GM12878 (cell line): Measurements from ENCODE around the gene CDC45. TPM values are rescaled to one million over a fixed set of nuclear protein-coding genes. Genes with fewer than 3 reads are reported as not detected.

ENCODE experiments used
- ATAC-seq: fragments of 200-7000 bp; cut with Tn5 transposase; 3 replicates; pipeline ENCODE4 v1.9.1; 2020; ENCODE audit warnings: mild to moderate bottlenecking, moderate library complexity
- BruUV-seq: library from RNA; stranded (reverse); fragments of 400-500 nt; replicated peaks from 2 replicates; lab custom pipeline; 2021; lab: Mats Ljungman, UMichigan
- CTCF ChIA-PET: fragments of 300-600 bp; sonication (Branson Sonifier 250); formaldehyde crosslinking; extraction: SDS; loops from one replicate; lab custom pipeline; 2021; ENCODE audit warnings: inconsistent platforms; lab: Yijun Ruan, JAX
- POLR2A ChIA-PET: fragments of 350-600 bp; formaldehyde crosslinking; extraction: SDS; loops from one replicate; lab custom pipeline; 2021; ENCODE audit warnings: inconsistent platforms; lab: Charles Lee
- RAD21 ChIA-PET: fragments of 300-600 bp; sonication (Branson Sonifier 250); formaldehyde crosslinking; loops from one replicate; lab custom pipeline; 2023; ENCODE audit warnings: antibody characterized with exemption; ENCODE audit not compliant: unreplicated experiment; lab: Charles Lee
- SMC1A ChIA-PET: fragments of 300-600 bp; sonication (Branson Sonifier 250); formaldehyde crosslinking; loops from one replicate; lab custom pipeline; 2023; ENCODE audit not compliant: unreplicated experiment, uncharacterized antibody; lab: Charles Lee
- DNase-seq: peaks from one replicate; pipeline ENCODE4 v3.0.0-alpha.2; 2011; ENCODE audit warnings: low read depth, low spot score
- FAIRE-seq: peaks from 3 replicates; lab custom pipeline; 2011; peaks lifted over from hg19 to GRCh38; lab: Jason Lieb, UNC
- H2AFZ ChIP-seq: 2 replicates; pipeline ENCODE4 v1.6.0; 2011; ENCODE audit warnings: low read depth, low read length, control low read depth; ENCODE audit not compliant: control insufficient read depth
- H3K27ac ChIP-seq: 2 replicates; pipeline ENCODE4 v1.5.1; 2011; ENCODE audit warnings: control low read depth; ENCODE audit not compliant: control insufficient read depth, insufficient read depth
- H3K27me3 ChIP-seq, 2 experiments: replicated peaks in 1 of 2; 2 replicates each; pipeline versions ENCODE4 v1.6.0 to v1.6.1; 2011; ENCODE audit warnings: low read length in 1 of 2; ENCODE audit not compliant: control insufficient read depth in 2 of 2, insufficient read depth in 2 of 2
- H3K36me3 ChIP-seq, 2 experiments: 2 replicates each; pipeline ENCODE4 v1.5.1; 2011; ENCODE audit warnings: low read length in 1 of 2; ENCODE audit not compliant: control insufficient read depth in 2 of 2, insufficient read depth in 2 of 2
- H3K4me1 ChIP-seq: 2 replicates; pipeline ENCODE4 v1.6.1; 2011; ENCODE audit warnings: mild to moderate bottlenecking, low read length, moderate library complexity, mixed read lengths; ENCODE audit not compliant: control insufficient read depth, insufficient read depth
- H3K4me2 ChIP-seq: 2 replicates; pipeline ENCODE4 v1.6.0; 2011; ENCODE audit warnings: control low read depth; ENCODE audit not compliant: control insufficient read depth, insufficient read depth
- H3K4me3 ChIP-seq: fragments of 200-600 bp; sonication (generic); 2 replicates; pipeline ENCODE4 v1.5.1; 2016
- H3K79me2 ChIP-seq: 2 replicates; pipeline ENCODE4 v1.6.0; 2011; ENCODE audit warnings: low read length; ENCODE audit not compliant: control insufficient read depth, insufficient read depth
- H3K9ac ChIP-seq: 2 replicates; pipeline ENCODE4 v1.8.0; 2011; ENCODE audit warnings: low read length, control low read depth, mixed read lengths; ENCODE audit not compliant: control insufficient read depth, insufficient read depth
- H3K9me3 ChIP-seq: replicated peaks from 3 replicates; pipeline ENCODE4 v1.5.1; 2011; ENCODE audit warnings: mild to moderate bottlenecking, low read length; ENCODE audit not compliant: control insufficient read depth, insufficient read depth
- H4K20me1 ChIP-seq: 2 replicates; pipeline ENCODE4 v1.6.0; 2011; ENCODE audit not compliant: control insufficient read depth, insufficient read depth
- ATF7 ChIP-seq: fragments of 450-650 bp; IDR thresholded peaks from 2 replicates; pipeline ENCODE4 v1.6.1; 2016; ENCODE audit warnings: low read depth, mild to moderate bottlenecking
- CEBPB ChIP-seq, 2 experiments: fragments of 150-350 bp in 1 of 2; IDR thresholded peaks; 2 replicates each; pipeline ENCODE4 v1.6.1; 2012 to 2014; ENCODE audit warnings: low read depth in 2 of 2, low read length in 2 of 2, borderline replicate concordance in 1 of 2, inconsistent platforms in 1 of 2
- CHD2 ChIP-seq: IDR thresholded peaks from 2 replicates; pipeline ENCODE4 v1.6.1; 2011; ENCODE audit warnings: low read depth, low read length, improper control_type of control experiment, borderline replicate concordance
- ETV6 ChIP-seq, 2 experiments: fragments of 450-650 bp in 1 of 2; IDR thresholded peaks in 1 of 2; conservative IDR thresholded peaks in 1 of 2; 2 replicates each; pipeline ENCODE4 v1.6.1; 2014; ENCODE audit warnings: antibody characterized with exemption in 1 of 2, borderline replicate concordance in 1 of 2, low read depth in 1 of 2, mild to moderate bottlenecking in 1 of 2, moderate library complexity in 1 of 2
- GABPA ChIP-seq: IDR thresholded peaks from 2 replicates; pipeline ENCODE4 v1.6.1; 2014; ENCODE audit warnings: antibody characterized with exemption, low read depth, mild to moderate bottlenecking, inconsistent platforms
- HCFC1 ChIP-seq: fragments of 150-350 bp; IDR thresholded peaks from 2 replicates; pipeline ENCODE4 v1.6.1; 2014; ENCODE audit warnings: low read length
- JUNB ChIP-seq: IDR thresholded peaks from 2 replicates; pipeline ENCODE4 v1.6.1; 2016; ENCODE audit warnings: antibody characterized with exemption, mild to moderate bottlenecking
- KAT2A ChIP-seq: conservative IDR thresholded peaks from 2 replicates; pipeline ENCODE4 v1.6.1; 2011; ENCODE audit warnings: low read depth, low read length; ENCODE audit not compliant: control insufficient read depth
- LARP7 ChIP-seq: fragments of 450-650 bp; IDR thresholded peaks from 2 replicates; pipeline ENCODE4 v1.6.1; 2017; ENCODE audit warnings: mild to moderate bottlenecking
- NFYA ChIP-seq: IDR thresholded peaks from 2 replicates; pipeline ENCODE4 v1.6.1; 2011; ENCODE audit warnings: low read depth, mild to moderate bottlenecking, low read length, improper control_type of control experiment, borderline replicate concordance
- PAX8 ChIP-seq: fragments of 450-650 bp; IDR thresholded peaks from 2 replicates; pipeline ENCODE4 v1.6.1; 2017; ENCODE audit warnings: mild to moderate bottlenecking, moderate library complexity
- POU2F2 ChIP-seq: IDR thresholded peaks from 3 replicates; pipeline ENCODE4 v1.6.1; 2011; ENCODE audit warnings: low read depth, mild to moderate bottlenecking, low read length, borderline replicate concordance
- RB1 ChIP-seq: fragments of 450-650 bp; formaldehyde crosslinking; IDR thresholded peaks from 2 replicates; pipeline ENCODE4 v1.6.1; 2017; ENCODE audit warnings: mild to moderate bottlenecking, borderline replicate concordance
- SUPT20H ChIP-seq: IDR thresholded peaks from 2 replicates; pipeline ENCODE4 v1.6.1; 2011; ENCODE audit warnings: low read depth, mild to moderate bottlenecking, low read length, moderate library complexity, borderline replicate concordance; ENCODE audit not compliant: control insufficient read depth
- ZNF622 ChIP-seq: fragments of 450-650 bp; IDR thresholded peaks from 2 replicates; pipeline ENCODE4 v1.6.1; 2017; ENCODE audit warnings: mild to moderate bottlenecking, inconsistent platforms
- WGBS: methylation state at CpG from one replicate; pipeline ENCODE4 v1.1.6; 2016; ENCODE audit warnings: low lambda C conversion rate; ENCODE audit not compliant: insufficient replicate concordance, insufficient coverage; ENCODE audit errors: missing lambda C conversion rate; 5-methylcytosine and 5-hydroxymethylcytosine counted together
- in situ Hi-C: fragments of 300-500 bp; cut with MboI; formaldehyde crosslinking; loops from 9 replicates; pipeline ENCODE4 v1.14.3; 2018; ENCODE audit warnings: mixed read lengths
- intact Hi-C: fragments of 100-400 bp; cut with micrococcal nuclease; formaldehyde crosslinking; loops from one replicate; pipeline ENCODE4 v1.14.2; 2022; ENCODE audit not compliant: unreplicated experiment
- polyA plus RNA-seq, 11 experiments: library from polyadenylated mRNA; depleted of rRNA in 4 of 11; unstranded in 6 of 11; stranded (reverse) in 5 of 11; fragments of >200 nt; fragmentation: Nextera tagmentation in 4 of 11; fragmentation: Illumina TruSeq in 1 of 11; extraction: Ambion mirVana in 4 of 11; extraction: Trizol in 1 of 11; gene quantifications; 1 replicate in 1 of 11; 2 replicates in 10 of 11; pipeline versions ENCODE4 v1.2.1 to v1.2.3, GENCODE V29; 2011 to 2016; ENCODE audit warnings: inconsistent platforms in 2 of 11, missing spikeins in 2 of 11, low read depth in 1 of 11
- total RNA-seq, 4 experiments: library from RNA; depleted of rRNA in 3 of 4; stranded (reverse); fragments of >200 nt in 3 of 4; fragmentation: Illumina TruSeq in 1 of 4; extraction: Trizol in 1 of 4; gene quantifications; 2 replicates each; pipeline versions ENCODE4 v1.2.1 to v1.2.3, GENCODE V29; 2013 to 2021
- TF ChIP-seq, protein P1 (sequence below): fragments of 450-650 bp; IDR thresholded peaks from 2 replicates; pipeline ENCODE4 v1.6.1; 2017; ENCODE audit warnings: low read depth, mild to moderate bottlenecking, moderate library complexity
- TF ChIP-seq, protein P2 (sequence below): IDR thresholded peaks from 2 replicates; pipeline ENCODE4 v1.6.1; 2011; ENCODE audit warnings: mild to moderate bottlenecking, low read depth, low read length, moderate library complexity; ENCODE audit not compliant: insufficient replicate concordance

Gene CDC45
- total and polyA plus RNA-seq, 10 of the 15 experiments (the other 5 are each of a cell fraction or from before 2014, with no cell fraction given): 40.8 to 88.5 (median 54.2) TPM

DNA sequence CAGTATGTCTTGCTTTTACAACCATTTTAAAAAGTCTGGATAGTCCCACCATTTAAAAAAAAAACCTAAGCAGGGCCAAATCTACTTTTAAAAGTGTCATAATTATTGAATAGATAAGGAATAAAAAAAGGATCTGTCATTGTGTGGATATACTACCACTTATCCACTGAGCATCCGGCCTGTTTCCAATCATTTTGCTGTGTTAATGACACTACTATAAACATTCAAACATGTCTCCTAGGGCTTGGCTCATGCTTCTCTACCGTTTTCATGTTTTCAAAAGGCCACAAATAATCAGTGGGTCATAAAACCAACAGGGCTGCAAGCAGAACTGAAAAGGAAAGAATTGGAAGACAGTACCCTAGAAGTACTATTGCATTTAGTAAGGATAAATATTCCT lies 19.7 kb upstream of the CDC45 start:
- peaks cover 21 to 30% of the 10 kb centered on the region in 2 experiments for H3K36me3 ChIP-seq
- RAD21 ChIA-PET: no interaction called here
- no peaks in the 10 kb centered on the region for H3K9me3 ChIP-seq
- no peaks in the 10 kb centered on the region for H4K20me1 ChIP-seq
- no peak overlapping the region for H3K9ac ChIP-seq
- 98% methylated on average over 2 of the region's 2 CpGs for WGBS
- ATAC-seq (no peak), FAIRE-seq (no peak), DNase-seq (no peak)
- H3K27ac ChIP-seq: no peak overlapping the region
- CTCF ChIA-PET: no interaction called here
- no peak for TF ChIP-seq SUPT20H
- TF ChIP-seq KAT2A: no peak
- TF ChIP-seq NFYA: no peak
- no peak for TF ChIP-seq CEBPB (IDR thresholded peaks at IDR 0.05; ENCODE audit: borderline replicate concordance in 1 of 2, low read depth in 2 of 2, low read length in 2 of 2)
- TF ChIP-seq LARP7: no peak
- TF ChIP-seq GABPA: no peak
- TF ChIP-seq POU2F2: no peak
- TF ChIP-seq ETV6 (conservative IDR thresholded peaks at IDR 0.05 in 1 of 2, IDR thresholded peaks at IDR 0.05 in 1 of 2; ENCODE audit: borderline replicate concordance in 1 of 2, low read depth in 1 of 2): no peak
- no peak for TF ChIP-seq JUNB
- no peak for TF ChIP-seq CHD2
- TF ChIP-seq HCFC1: no peak
- TF ChIP-seq, protein P1, sequence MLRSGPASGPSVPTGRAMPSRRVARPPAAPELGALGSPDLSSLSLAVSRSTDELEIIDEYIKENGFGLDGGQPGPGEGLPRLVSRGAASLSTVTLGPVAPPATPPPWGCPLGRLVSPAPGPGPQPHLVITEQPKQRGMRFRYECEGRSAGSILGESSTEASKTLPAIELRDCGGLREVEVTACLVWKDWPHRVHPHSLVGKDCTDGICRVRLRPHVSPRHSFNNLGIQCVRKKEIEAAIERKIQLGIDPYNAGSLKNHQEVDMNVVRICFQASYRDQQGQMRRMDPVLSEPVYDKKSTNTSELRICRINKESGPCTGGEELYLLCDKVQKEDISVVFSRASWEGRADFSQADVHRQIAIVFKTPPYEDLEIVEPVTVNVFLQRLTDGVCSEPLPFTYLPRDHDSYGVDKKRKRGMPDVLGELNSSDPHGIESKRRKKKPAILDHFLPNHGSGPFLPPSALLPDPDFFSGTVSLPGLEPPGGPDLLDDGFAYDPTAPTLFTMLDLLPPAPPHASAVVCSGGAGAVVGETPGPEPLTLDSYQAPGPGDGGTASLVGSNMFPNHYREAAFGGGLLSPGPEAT: no peak
- TF ChIP-seq PAX8: no peak
- TF ChIP-seq, protein P2, sequence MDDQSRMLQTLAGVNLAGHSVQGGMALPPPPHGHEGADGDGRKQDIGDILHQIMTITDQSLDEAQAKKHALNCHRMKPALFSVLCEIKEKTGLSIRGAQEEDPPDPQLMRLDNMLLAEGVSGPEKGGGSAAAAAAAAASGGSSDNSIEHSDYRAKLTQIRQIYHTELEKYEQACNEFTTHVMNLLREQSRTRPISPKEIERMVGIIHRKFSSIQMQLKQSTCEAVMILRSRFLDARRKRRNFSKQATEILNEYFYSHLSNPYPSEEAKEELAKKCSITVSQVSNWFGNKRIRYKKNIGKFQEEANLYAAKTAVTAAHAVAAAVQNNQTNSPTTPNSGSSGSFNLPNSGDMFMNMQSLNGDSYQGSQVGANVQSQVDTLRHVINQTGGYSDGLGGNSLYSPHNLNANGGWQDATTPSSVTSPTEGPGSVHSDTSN: no peak
- TF ChIP-seq ATF7: no peak
- no peak for TF ChIP-seq ZNF622
- no peak for TF ChIP-seq RB1
- H3K4me1 ChIP-seq: no peaks in the 10 kb centered on the region
- no peak overlapping the region for H3K4me2 ChIP-seq
- SMC1A ChIA-PET: no interaction called here
- no peaks in the 10 kb centered on the region for H3K79me2 ChIP-seq
- in situ Hi-C loops (no loop called here), intact Hi-C loops (no loop called here)
- no peaks in the 10 kb centered on the region for H3K27me3 ChIP-seq
- BruUV-seq: no TSS peak
- POLR2A ChIA-PET: no interaction called here
- H3K4me3 ChIP-seq: no peak overlapping the region
- no peak overlapping the region for H2AFZ ChIP-seq
